ENCODE results near the gene FBXL19. TPM values are rescaled to one million over a fixed set of nuclear protein-coding genes. Genes with fewer than 3 reads are reported as not detected.

The FBXL19 gene
- total and polyA plus RNA-seq, 2 of the 8 experiments (the other 6 are each of a cell fraction or from before 2014, with no cell fraction given) = 47.2 to 72.2 TPM

GRCh38 chr16:30982548-30983288, 59.3 kb downstream of the FBXL19 start (continued):
- TF ChIP-seq SP4 (IDR thresholded peaks at IDR 0.05; ENCODE audit: low read length) = no peak
